Thyroid gland (tissue), 4 donors: Measurements from ENCODE around the gene C14orf93.

Experiments
- POLR2A ChIP-seq, 2 donors: fragments of 450-650 bp; IDR thresholded peaks; one replicate each; pipeline ENCODE4 v1.6.1; 2017; ENCODE audit warnings: antibody characterized with exemption in 2 of 2, mild to moderate bottlenecking in 2 of 2, moderate library complexity in 1 of 2
- TF ChIP-seq, protein P1 (sequence below), 6 experiments: fragments of 200-600 bp in 3 of 6; fragments of 450-650 bp in 3 of 6; sonication (generic) in 3 of 6; IDR thresholded peaks; one replicate each; pipeline ENCODE4 v1.5.1; 2016 to 2019; ENCODE audit warnings: antibody characterized with exemption in 6 of 6, mild to moderate bottlenecking in 2 of 6, inconsistent platforms in 1 of 6, moderate library complexity in 1 of 6

DNA sequence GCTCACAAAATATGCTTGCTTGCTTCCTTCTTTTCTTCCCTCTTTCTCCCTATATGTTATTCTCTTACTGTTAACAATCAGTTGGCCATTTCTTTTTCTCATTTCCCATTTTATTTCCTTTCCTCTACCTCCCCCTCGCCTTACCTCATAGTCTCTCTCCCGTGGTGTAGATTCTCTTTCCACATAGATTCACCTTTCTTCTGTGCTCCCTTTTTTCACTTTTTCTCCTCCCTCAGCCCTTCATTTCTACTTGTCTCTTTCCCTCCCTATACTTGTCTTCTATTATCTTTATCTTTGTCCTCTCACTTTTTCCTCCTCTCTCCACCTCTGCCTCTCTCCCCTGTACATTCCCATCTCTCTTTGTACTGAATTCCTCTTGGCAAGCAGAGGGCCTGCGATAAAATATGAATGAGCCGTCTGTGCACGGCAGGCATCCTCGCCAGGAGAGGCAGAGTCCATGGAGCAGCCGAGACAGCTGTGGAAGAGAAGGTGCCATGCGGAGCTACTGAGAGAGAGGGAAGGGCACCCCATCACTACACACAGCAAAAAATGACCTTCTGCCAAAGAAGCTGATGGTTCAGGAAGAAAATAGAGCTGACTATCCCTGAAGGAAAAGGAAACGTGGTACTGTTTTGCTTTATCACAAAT lies 12.1 kb downstream of the C14orf93 start:
- TF ChIP-seq, protein P1, sequence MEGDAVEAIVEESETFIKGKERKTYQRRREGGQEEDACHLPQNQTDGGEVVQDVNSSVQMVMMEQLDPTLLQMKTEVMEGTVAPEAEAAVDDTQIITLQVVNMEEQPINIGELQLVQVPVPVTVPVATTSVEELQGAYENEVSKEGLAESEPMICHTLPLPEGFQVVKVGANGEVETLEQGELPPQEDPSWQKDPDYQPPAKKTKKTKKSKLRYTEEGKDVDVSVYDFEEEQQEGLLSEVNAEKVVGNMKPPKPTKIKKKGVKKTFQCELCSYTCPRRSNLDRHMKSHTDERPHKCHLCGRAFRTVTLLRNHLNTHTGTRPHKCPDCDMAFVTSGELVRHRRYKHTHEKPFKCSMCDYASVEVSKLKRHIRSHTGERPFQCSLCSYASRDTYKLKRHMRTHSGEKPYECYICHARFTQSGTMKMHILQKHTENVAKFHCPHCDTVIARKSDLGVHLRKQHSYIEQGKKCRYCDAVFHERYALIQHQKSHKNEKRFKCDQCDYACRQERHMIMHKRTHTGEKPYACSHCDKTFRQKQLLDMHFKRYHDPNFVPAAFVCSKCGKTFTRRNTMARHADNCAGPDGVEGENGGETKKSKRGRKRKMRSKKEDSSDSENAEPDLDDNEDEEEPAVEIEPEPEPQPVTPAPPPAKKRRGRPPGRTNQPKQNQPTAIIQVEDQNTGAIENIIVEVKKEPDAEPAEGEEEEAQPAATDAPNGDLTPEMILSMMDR (IDR thresholded peaks at IDR 0.05), result no peak
- no peak for TF ChIP-seq POLR2A (IDR thresholded peaks at IDR 0.05)
